DOHH2 (cell line): ENCODE data around the gene PRKCE.

Experiments
- H3F3A ChIP-seq: fragments of 200-600 bp; sonication (generic), shearing (Covaris generic); 2 replicates; pipeline ENCODE4 v1.6.0; 2016; ENCODE audit warnings: antibody characterized with exemption, mild to moderate bottlenecking; ENCODE audit not compliant: control insufficient read depth, insufficient read depth
- H3K27ac ChIP-seq: fragments of 200-600 bp; sonication (generic); 2 replicates; pipeline ENCODE4 v1.5.1; 2014; ENCODE audit warnings: low read depth, mild to moderate bottlenecking, low read length, moderate library complexity
- H3K27me3 ChIP-seq: fragments of 200-600 bp; sonication (generic); 2 replicates; pipeline ENCODE4 v1.6.1; 2014; ENCODE audit warnings: mild to moderate bottlenecking, low read length, mixed read lengths; ENCODE audit not compliant: control insufficient read depth
- H3K36me3 ChIP-seq: fragments of 200-600 bp; sonication (generic); 2 replicates; pipeline ENCODE4 v1.6.1; 2014; ENCODE audit warnings: mild to moderate bottlenecking, low read length, moderate library complexity, mixed read lengths; ENCODE audit not compliant: control insufficient read depth
- H3K4me1 ChIP-seq: fragments of 200-600 bp; sonication (generic); 2 replicates; pipeline ENCODE4 v1.6.1; 2014; ENCODE audit warnings: mild to moderate bottlenecking, low read length, mixed read lengths; ENCODE audit not compliant: control insufficient read depth
- H3K4me2 ChIP-seq: fragments of 200-600 bp; sonication (generic); 2 replicates; pipeline ENCODE4 v1.6.0; 2014; ENCODE audit warnings: mild to moderate bottlenecking, low read length, moderate library complexity
- H3K4me3 ChIP-seq: fragments of 200-600 bp; sonication (generic); 2 replicates; pipeline ENCODE4 v1.5.1; 2014; ENCODE audit warnings: mild to moderate bottlenecking, low read length, mixed read lengths
- H3K79me2 ChIP-seq: fragments of 200-600 bp; sonication (generic); 2 replicates; pipeline ENCODE4 v1.6.1; 2014; ENCODE audit warnings: mild to moderate bottlenecking, low read length, mixed read lengths; ENCODE audit not compliant: control insufficient read depth
- H3K9me2 ChIP-seq: fragments of 200-600 bp; sonication (generic); replicated peaks from 2 replicates; pipeline ENCODE4 v1.6.1; 2014; ENCODE audit warnings: mild to moderate bottlenecking, low read length, mixed read lengths; ENCODE audit not compliant: control insufficient read depth
- H3K9me3 ChIP-seq: fragments of 200-600 bp; sonication (generic); 2 replicates; pipeline ENCODE4 v1.6.1; 2014; ENCODE audit warnings: antibody characterized with exemption, low read length, mixed read lengths; ENCODE audit not compliant: control insufficient read depth, insufficient read depth
- H4K20me1 ChIP-seq: fragments of 200-600 bp; sonication (generic); 2 replicates; pipeline ENCODE4 v1.6.0; 2014; ENCODE audit warnings: low read depth, mild to moderate bottlenecking, antibody characterized with exemption, low read length, moderate library complexity; ENCODE audit not compliant: control insufficient read depth, insufficient read depth
- EZH2phosphoT487 ChIP-seq: fragments of 200-600 bp; sonication (generic); IDR thresholded peaks from 2 replicates; pipeline ENCODE4 v1.6.1; 2017; ENCODE audit warnings: borderline replicate concordance, mild to moderate bottlenecking, antibody characterized with exemption, low read length, moderate library complexity, mixed read lengths
- TF ChIP-seq, protein P1 (sequence below): fragments of 200-600 bp; sonication (generic); IDR thresholded peaks from one replicate; pipeline ENCODE4 v1.5.1; 2014; ENCODE audit warnings: antibody characterized with exemption, mild to moderate bottlenecking, low read depth, low read length; ENCODE audit not compliant: poor library complexity, severe bottlenecking

The PRKCE gene

DNA sequence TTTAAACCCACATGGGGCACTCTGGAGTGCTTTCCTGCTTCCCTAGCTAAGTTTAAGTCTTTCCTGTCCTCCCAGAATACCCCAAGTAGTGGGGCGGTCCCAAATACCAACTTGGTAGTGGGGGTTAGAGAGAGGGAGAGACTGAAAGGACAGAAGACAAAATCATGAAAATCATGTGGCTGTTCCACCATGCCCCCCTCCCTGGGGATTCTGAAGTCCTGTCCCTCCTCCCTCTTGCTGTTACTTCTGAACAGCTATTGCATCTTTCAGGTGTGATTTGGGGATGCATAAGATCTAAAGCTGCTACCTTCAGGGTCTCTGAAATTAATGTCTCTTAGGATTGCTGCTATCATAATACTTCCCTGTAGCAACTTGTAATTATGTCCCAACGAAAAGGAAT is 378.9 kb downstream of the PRKCE start:
- TF ChIP-seq EZH2phosphoT487, result no peak
- TF ChIP-seq, protein P1, sequence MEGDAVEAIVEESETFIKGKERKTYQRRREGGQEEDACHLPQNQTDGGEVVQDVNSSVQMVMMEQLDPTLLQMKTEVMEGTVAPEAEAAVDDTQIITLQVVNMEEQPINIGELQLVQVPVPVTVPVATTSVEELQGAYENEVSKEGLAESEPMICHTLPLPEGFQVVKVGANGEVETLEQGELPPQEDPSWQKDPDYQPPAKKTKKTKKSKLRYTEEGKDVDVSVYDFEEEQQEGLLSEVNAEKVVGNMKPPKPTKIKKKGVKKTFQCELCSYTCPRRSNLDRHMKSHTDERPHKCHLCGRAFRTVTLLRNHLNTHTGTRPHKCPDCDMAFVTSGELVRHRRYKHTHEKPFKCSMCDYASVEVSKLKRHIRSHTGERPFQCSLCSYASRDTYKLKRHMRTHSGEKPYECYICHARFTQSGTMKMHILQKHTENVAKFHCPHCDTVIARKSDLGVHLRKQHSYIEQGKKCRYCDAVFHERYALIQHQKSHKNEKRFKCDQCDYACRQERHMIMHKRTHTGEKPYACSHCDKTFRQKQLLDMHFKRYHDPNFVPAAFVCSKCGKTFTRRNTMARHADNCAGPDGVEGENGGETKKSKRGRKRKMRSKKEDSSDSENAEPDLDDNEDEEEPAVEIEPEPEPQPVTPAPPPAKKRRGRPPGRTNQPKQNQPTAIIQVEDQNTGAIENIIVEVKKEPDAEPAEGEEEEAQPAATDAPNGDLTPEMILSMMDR, result no peak
- Histone ChIP-seq H3K4me3 (no peak overlapping the region), H3K4me1 (no peaks in the 10 kb centered on the region), H3K36me3 (no peaks in the 10 kb centered on the region), H3K4me2 (no peak overlapping the region), H4K20me1 (no peaks in the 10 kb centered on the region), H3K9me2 (no peaks in the 10 kb centered on the region), H3K27me3 (no peaks in the 10 kb centered on the region), H3F3A (no peaks in the 10 kb centered on the region), H3K27ac (no peak overlapping the region), H3K9me3 (no peaks in the 10 kb centered on the region), H3K79me2 (no peaks in the 10 kb centered on the region)

DNA sequence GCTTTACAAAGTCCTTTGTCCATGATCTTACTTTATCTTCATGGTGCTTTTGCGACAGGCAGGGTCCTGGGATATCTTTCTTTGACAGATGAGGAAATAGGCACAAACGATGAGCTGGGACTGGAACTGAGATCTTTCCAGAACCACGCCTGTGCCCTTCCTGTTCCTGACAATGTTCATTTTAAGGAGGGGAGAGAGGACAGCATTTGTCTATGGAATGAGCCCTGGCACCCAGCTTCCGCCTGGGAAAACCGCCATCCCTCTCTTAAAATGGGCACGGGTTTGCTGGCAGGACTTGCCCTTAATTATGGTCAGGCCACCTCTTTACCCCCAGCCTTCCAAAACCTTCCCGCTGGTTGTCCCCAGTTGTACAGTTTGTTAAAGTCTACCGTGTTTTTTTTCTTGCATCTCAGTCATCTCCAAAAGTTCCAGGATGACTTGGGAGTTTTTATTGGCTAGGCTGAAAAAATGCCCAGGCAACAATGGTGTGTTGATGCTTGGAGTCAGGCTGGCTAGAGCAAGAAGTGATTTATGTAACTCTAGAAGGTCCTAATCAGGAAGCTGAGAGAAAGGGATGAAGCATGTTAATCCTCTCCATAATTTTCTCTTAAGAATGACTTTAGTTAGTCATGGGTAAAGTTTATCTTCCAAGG is 380.8 kb downstream of the PRKCE start:
- H3F3A ChIP-seq, result no peaks in the 10 kb centered on the region
- no peak overlapping the region for H3K4me2 ChIP-seq
- no peaks in the 10 kb centered on the region for H3K9me3 ChIP-seq
- H3K4me1 ChIP-seq, result no peaks in the 10 kb centered on the region
- no peaks in the 10 kb centered on the region for H3K9me2 ChIP-seq
- H3K27ac ChIP-seq, result no peak overlapping the region
- no peaks in the 10 kb centered on the region for H4K20me1 ChIP-seq
- no peak overlapping the region for H3K4me3 ChIP-seq
- H3K79me2 ChIP-seq, result no peaks in the 10 kb centered on the region
- H3K36me3 ChIP-seq, result no peaks in the 10 kb centered on the region
- H3K27me3 ChIP-seq, result no peaks in the 10 kb centered on the region
- TF ChIP-seq EZH2phosphoT487, result no peak
- TF ChIP-seq, protein P1, result no peak

DNA sequence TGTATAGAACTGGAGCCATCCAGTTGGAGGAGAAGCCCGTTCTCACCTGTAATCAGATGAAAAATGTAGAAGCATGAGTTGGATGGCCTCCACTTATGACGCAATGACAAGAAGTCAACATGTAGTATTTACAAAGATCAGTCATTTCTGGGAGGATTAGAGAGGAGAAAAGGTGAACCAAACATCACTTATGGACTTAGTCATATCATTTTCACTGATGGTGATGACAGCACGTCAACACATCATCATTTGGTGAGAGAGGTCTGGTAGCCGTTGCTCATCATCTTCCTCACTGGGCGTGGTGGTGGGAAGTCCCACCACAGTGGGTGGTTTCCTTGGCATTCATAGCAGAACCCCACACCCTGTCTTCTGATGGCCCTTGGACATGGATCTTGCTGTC is 381.5 kb downstream of the PRKCE start:
- no peaks in the 10 kb centered on the region for H3K9me2 ChIP-seq
- TF ChIP-seq, protein P1, result no peak
- no peak for TF ChIP-seq EZH2phosphoT487
- no peaks in the 10 kb centered on the region for H3K4me1 ChIP-seq
- no peaks in the 10 kb centered on the region for H3K9me3 ChIP-seq
- no peaks in the 10 kb centered on the region for H4K20me1 ChIP-seq
- H3K36me3 ChIP-seq, result no peaks in the 10 kb centered on the region
- no peak overlapping the region for H3K4me3 ChIP-seq
- no peaks in the 10 kb centered on the region for H3F3A ChIP-seq
- H3K27me3 ChIP-seq, result no peaks in the 10 kb centered on the region
- H3K27ac ChIP-seq, result no peak overlapping the region
- no peak overlapping the region for H3K4me2 ChIP-seq
- H3K79me2 ChIP-seq, result no peaks in the 10 kb centered on the region
